ENCODE data around the gene PCDHGA7.
A peak's percentile ranks its signal among the peaks of the same experiment; 100 is the strongest.
"Not testable (repeated sequence)": the region's sequence is repeated elsewhere in the genome, so short reads cannot be mapped to it uniquely, and the experiment has no call there.

Gene PCDHGA7

GRCh38 chr5:141366016-141366896, 16.3 kb upstream of the PCDHGA7 start:
- no peak for DNase-seq (ENCODE audit: low read depth)

- peak; percentile 79 for DNase-seq (ENCODE audit: low read depth)
Measured at GRCh38 chr5:141369994-141370848, 12.3 kb upstream of the PCDHGA7 start, which contains the start of gene PCDHGB3. TSS of gene PCDHGB3 (plus strand) at chr5:141370242. CDS start at chr5:141370395, 153 bp downstream.

- no peak for DNase-seq (ENCODE audit: low read depth)
Measured at GRCh38 chr5:141371572-141372475, 10.7 kb upstream of the PCDHGA7 start.

GRCh38 chr5:141373673-141374317, 8.7 kb upstream of the PCDHGA7 start, which contains the start of gene PCDHGA6:
TSS of gene PCDHGA6 (plus strand) at chr5:141373891. CDS start at chr5:141374084, 193 bp downstream.
- DNase-seq (ENCODE audit: low read depth): peak; percentile 57

GRCh38 chr5:141374627-141375026, 7.9 kb upstream of the PCDHGA7 start:
- no peak for DNase-seq (ENCODE audit: low read depth)

- DNase-seq (ENCODE audit: low read depth): not testable (repeated sequence)
Measured at GRCh38 chr5:141375444-141376155, 6.9 kb upstream of the PCDHGA7 start.

GRCh38 chr5:141383345-141383744, 803 bp downstream of the PCDHGA7 start:
- DNase-seq (ENCODE audit: low read depth): no peak

GRCh38 chr5:141384471-141385267, 2.1 kb downstream of the PCDHGA7 start:
- DNase-seq (ENCODE audit: low read depth): no peak

GRCh38 chr5:141387557-141388311, 5.2 kb downstream of the PCDHGA7 start, which contains the start of gene PCDHGB4:
TSS of gene PCDHGB4 (plus strand) at chr5:141387698. CDS start at chr5:141387885, 187 bp downstream.
- DNase-seq (ENCODE audit: low read depth): peak; percentile 56

- DNase-seq (ENCODE audit: low read depth): no peak
Measured at GRCh38 chr5:141388661-141389060, 6.1 kb downstream of the PCDHGA7 start.

- DNase-seq (ENCODE audit: low read depth): no peak
Measured at GRCh38 chr5:141389153-141390042, 6.9 kb downstream of the PCDHGA7 start.

- peak; percentile 32 for DNase-seq (ENCODE audit: low read depth)
Measured at GRCh38 chr5:141392429-141393198, 10.1 kb downstream of the PCDHGA7 start, which contains the start of gene PCDHGA8. TSS of gene PCDHGA8 (plus strand) at chr5:141392633. CDS start at chr5:141392814, 181 bp downstream.

- DNase-seq (ENCODE audit: low read depth): no peak
Measured at GRCh38 chr5:141393267-141393666, 10.7 kb downstream of the PCDHGA7 start.

GRCh38 chr5:141394401-141395187, 12.1 kb downstream of the PCDHGA7 start:
- not testable (repeated sequence) for DNase-seq (ENCODE audit: low read depth)

GRCh38 chr5:141397756-141398551, 15.4 kb downstream of the PCDHGA7 start, which contains the start of gene PCDHGB5:
TSS of gene PCDHGB5 (plus strand) at chr5:141397947. CDS start at chr5:141398128, 181 bp downstream.
- DNase-seq (ENCODE audit: low read depth): peak; percentile 77
